Fibroblast of villous mesenchyme (primary cell): ENCODE measurements around the gene P4HB. TPM values are rescaled to one million over a fixed set of nuclear protein-coding genes. Genes with fewer than 3 reads are reported as not detected.

Experiments used
- DNase-seq: peaks from one replicate; pipeline ENCODE4 v3.0.0-alpha.2; 2010; ENCODE audit warnings: low read depth
- H3K4me3 ChIP-seq: 2 replicates; pipeline ENCODE4 v1.5.1; 2011; ENCODE audit warnings: low read depth, mild to moderate bottlenecking, low read length
- CTCF ChIP-seq: IDR thresholded peaks from 2 replicates; pipeline ENCODE4 v1.5.1; 2012; ENCODE audit warnings: low read depth, mild to moderate bottlenecking, low read length; ENCODE audit not compliant: insufficient read depth
- total RNA-seq: library from RNA; depleted of rRNA; stranded (reverse); fragments of >200 nt; gene quantifications from 2 replicates; pipeline ENCODE4 v1.2.3, GENCODE V29; 2012

The P4HB gene
- total RNA-seq, 1 donor = 735 TPM

DNA sequence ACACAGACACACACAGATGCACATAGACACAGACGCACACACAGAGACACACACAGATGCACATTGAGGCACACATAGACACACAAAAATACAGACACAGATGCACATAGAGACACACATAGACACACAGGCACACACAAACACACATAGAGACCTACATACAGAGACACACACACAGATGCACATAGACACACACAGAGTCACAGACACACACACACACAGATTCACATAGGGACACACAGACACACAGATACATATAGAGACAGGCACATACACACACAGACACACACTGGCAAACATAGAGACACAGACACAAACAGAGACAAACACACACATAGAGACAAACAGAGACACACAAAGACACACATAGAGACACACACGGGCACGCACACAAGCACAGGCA is 66.3 kb downstream of the P4HB start:
- H3K4me3 ChIP-seq = no peak overlapping the region
- DNase-seq = no peak
- TF ChIP-seq CTCF = no peak

Other genes with a start within 250 kb of the P4HB start
- gene NPLOC4, start 223.4 kb downstream of the P4HB start, total RNA-seq = 96.7 and 108 TPM in 2 replicates
- gene TSPAN10, start 223.3 kb downstream of the P4HB start, total RNA-seq = 1.7 and 2.3 TPM in 2 replicates
- gene PDE6G, start 204.0 kb downstream of the P4HB start, total RNA-seq = not detected in 2 replicates
- gene OXLD1, start 193.9 kb downstream of the P4HB start, total RNA-seq = 23.7 and 28.0 TPM in 2 replicates
- 7.8 and 10.0 TPM in 2 replicates for gene CCDC137, start 193.8 kb downstream of the P4HB start, total RNA-seq
- gene ARL16, start 176.7 kb downstream of the P4HB start, total RNA-seq = 22.9 and 27.4 TPM in 2 replicates
- 75.1 and 94.4 TPM in 2 replicates for gene HGS, start 176.5 kb downstream of the P4HB start, total RNA-seq
- 12.1 and 12.6 TPM in 2 replicates for gene MRPL12, start 157.2 kb downstream of the P4HB start, total RNA-seq
- gene SLC25A10, start 148.3 kb downstream of the P4HB start, total RNA-seq = 13.8 and 14.2 TPM in 2 replicates
- gene GCGR, start 56.4 kb downstream of the P4HB start, total RNA-seq = not detected in 2 replicates
- gene MCRIP1, start 27.2 kb downstream of the P4HB start, total RNA-seq = 55.7 and 96.6 TPM in 2 replicates
- gene PPP1R27, start 25.5 kb downstream of the P4HB start, total RNA-seq = not detected in 2 replicates
- 106 and 181 TPM in 2 replicates for gene ARHGDIA, start 10.8 kb upstream of the P4HB start, total RNA-seq
- 120 and 134 TPM in 2 replicates for gene ALYREF, start 31.1 kb upstream of the P4HB start, total RNA-seq
- gene ANAPC11, start 31.2 kb upstream of the P4HB start, total RNA-seq = 101 and 150 TPM in 2 replicates
- gene NPB, start 41.7 kb upstream of the P4HB start, total RNA-seq = 0.43 and 0.64 TPM in 2 replicates
- gene PCYT2, start 50.9 kb upstream of the P4HB start, total RNA-seq = 70.8 and 73.1 TPM in 2 replicates
- gene SIRT7, start 57.6 kb upstream of the P4HB start, total RNA-seq = 14.7 and 18.0 TPM in 2 replicates
- 20.0 and 23.3 TPM in 2 replicates for gene MAFG, start 67.2 kb upstream of the P4HB start, total RNA-seq
- 101 and 127 TPM in 2 replicates for gene PYCR1, start 76.8 kb upstream of the P4HB start, total RNA-seq
- not detected in 2 replicates for gene MYADML2, start 86.7 kb upstream of the P4HB start, total RNA-seq
- gene NOTUM, start 100.7 kb upstream of the P4HB start, total RNA-seq = under 0.01 TPM in 1 of 2 replicates, not detected in the other
- gene ASPSCR1, start 117.1 kb upstream of the P4HB start, total RNA-seq = 28.5 and 38.7 TPM in 2 replicates
- 30.7 and 33.2 TPM in 2 replicates for gene CENPX, start 162.3 kb upstream of the P4HB start, total RNA-seq
- gene LRRC45, start 162.8 kb upstream of the P4HB start, total RNA-seq = 12.9 and 13.4 TPM in 2 replicates
- 6.4 and 9.1 TPM in 2 replicates for gene RAC3, start 171.1 kb upstream of the P4HB start, total RNA-seq
- gene DCXR, start 177.2 kb upstream of the P4HB start, total RNA-seq = 40.6 and 51.9 TPM in 2 replicates
- 39.6 and 47.5 TPM in 2 replicates for gene RFNG, start 191.3 kb upstream of the P4HB start, total RNA-seq
- gene GPS1, start 191.4 kb upstream of the P4HB start, total RNA-seq = 104 and 109 TPM in 2 replicates
- gene DUS1L, start 205.3 kb upstream of the P4HB start, total RNA-seq = 56.1 and 64.4 TPM in 2 replicates
- 274 and 280 TPM in 2 replicates for gene FASN, start 237.7 kb upstream of the P4HB start, total RNA-seq